SJCRH30 (cell line): ENCODE measurements around the gene RELCH. TPM values are rescaled to one million over a fixed set of nuclear protein-coding genes. Genes with fewer than 3 reads are reported as not detected.
"Not testable (repeated sequence)": the region's sequence is repeated elsewhere in the genome, so short reads cannot be mapped to it uniquely, and the experiment has no call there.

ENCODE experiments used
- DNase-seq, 2 experiments: peaks; one replicate each; pipeline ENCODE4 v3.0.0-alpha.2; 2015 to 2020
- H3K27ac ChIP-seq: fragments of 250-450 bp; sonication (Bioruptor Pico); 2 replicates; pipeline ENCODE4 v1.5.1; 2020; ENCODE audit warnings: mild to moderate bottlenecking, moderate library complexity
- H3K27me3 ChIP-seq: fragments of 250-450 bp; sonication (Bioruptor Pico); 2 replicates; pipeline ENCODE4 v1.5.1; 2020; ENCODE audit warnings: mild to moderate bottlenecking, moderate library complexity
- H3K36me3 ChIP-seq: fragments of 250-450 bp; sonication (Bioruptor Pico); 2 replicates; pipeline ENCODE4 v1.5.1; 2020; ENCODE audit warnings: mild to moderate bottlenecking, moderate library complexity
- H3K4me1 ChIP-seq: fragments of 250-450 bp; sonication (Bioruptor Pico); 2 replicates; pipeline ENCODE4 v1.5.1; 2020; ENCODE audit warnings: mild to moderate bottlenecking, moderate library complexity
- H3K4me3 ChIP-seq: fragments of 250-450 bp; sonication (Bioruptor Pico); 2 replicates; pipeline ENCODE4 v1.5.1; 2020; ENCODE audit warnings: mild to moderate bottlenecking, moderate library complexity
- H3K9me3 ChIP-seq: fragments of 250-450 bp; sonication (Bioruptor Pico); replicated peaks from 2 replicates; pipeline ENCODE4 v1.5.1; 2020; ENCODE audit warnings: mild to moderate bottlenecking, moderate library complexity
- total RNA-seq: library from RNA; depleted of rRNA; stranded (reverse); fragments of >200 nt; shearing (Covaris generic); gene quantifications from 2 replicates; pipeline ENCODE4 v1.2.3, GENCODE V29; 2014; rRNA removed

The RELCH gene
- total RNA-seq = 12.2 and 16.5 TPM in 2 replicates

- DNase-seq = peak; percentile 95 to 96
- Histone ChIP-seq H3K4me1 (peaks cover 5% of the 10 kb centered on the region; the same call in 1 of the 2 replicates), H3K9me3 (no peaks in the 10 kb centered on the region), H3K4me3 (peak within 1 kb of the TSS; percentile 93), H3K27ac (peak within 1 kb of the TSS; percentile 41), H3K36me3 (no peaks in the 10 kb centered on the region), H3K27me3 (no peaks in the 10 kb centered on the region)
These were observed at the start of gene RELCH, which contains the start of gene PIGN for GRCh38 chr18:62186774-62187542. RELCH (plus strand) TSS chr18:62187255; CDS start chr18:62187506, 251 bp downstream. PIGN (minus strand) TSS chr18:62187056; CDS start chr18:62161353, 25,703 bp downstream.

- no peak for DNase-seq
These were observed 48.4 kb upstream of the RELCH start for GRCh38 chr18:62138461-62139235.

GRCh38 chr18:62140259-62140658 lies 46.8 kb upstream of the RELCH start:
- Histone ChIP-seq H3K27me3 (no peaks in the 10 kb centered on the region), H3K9me3 (no peaks in the 10 kb centered on the region), H3K4me3 (no peak overlapping the region), H3K36me3 (no peaks in the 10 kb centered on the region), H3K4me1 (no peaks in the 10 kb centered on the region), H3K27ac (no peak overlapping the region)
- DNase-seq = no peak

More at GRCh38 chr18:62138461-62139235, 48.4 kb upstream of the RELCH start:
- Histone ChIP-seq H3K27me3 (no peaks in the 10 kb centered on the region), H3K4me1 (no peaks in the 10 kb centered on the region), H3K27ac (no peak overlapping the region), H3K36me3 (no peaks in the 10 kb centered on the region), H3K4me3 (no peak overlapping the region), H3K9me3 (no peaks in the 10 kb centered on the region)

GRCh38 chr18:62144338-62144737 lies 42.7 kb upstream of the RELCH start:
- H3K27me3 ChIP-seq = no peaks in the 10 kb centered on the region
- no peaks in the 10 kb centered on the region for H3K36me3 ChIP-seq
- H3K9me3 ChIP-seq = no peaks in the 10 kb centered on the region
- no peak overlapping the region for H3K4me3 ChIP-seq
- H3K27ac ChIP-seq = no peak overlapping the region
- DNase-seq = no peak
- H3K4me1 ChIP-seq = no peaks in the 10 kb centered on the region

GRCh38 chr18:62151068-62151771 lies 35.8 kb upstream of the RELCH start:
- H3K4me1 ChIP-seq = no peaks in the 10 kb centered on the region
- H3K27ac ChIP-seq = no peak overlapping the region
- no peaks in the 10 kb centered on the region for H3K36me3 ChIP-seq

GRCh38 chr18:62152844-62153243 lies 34.2 kb upstream of the RELCH start:
- Histone ChIP-seq H3K4me3 (no peak overlapping the region), H3K9me3 (no peaks in the 10 kb centered on the region), H3K4me1 (no peaks in the 10 kb centered on the region), H3K27ac (no peak overlapping the region), H3K27me3 (no peaks in the 10 kb centered on the region), H3K36me3 (no peaks in the 10 kb centered on the region)
- no peak for DNase-seq

More at GRCh38 chr18:62151068-62151771, 35.8 kb upstream of the RELCH start:
- Histone ChIP-seq H3K9me3 (no peaks in the 10 kb centered on the region), H3K27me3 (no peaks in the 10 kb centered on the region), H3K4me3 (no peak overlapping the region)
- no peak for DNase-seq

GRCh38 chr18:62157843-62158242 lies 29.2 kb upstream of the RELCH start:
- Histone ChIP-seq H3K4me3 (no peak overlapping the region), H3K9me3 (no peaks in the 10 kb centered on the region), H3K4me1 (no peaks in the 10 kb centered on the region), H3K27me3 (no peaks in the 10 kb centered on the region), H3K36me3 (no peaks in the 10 kb centered on the region), H3K27ac (no peak overlapping the region)
- no peak for DNase-seq

- Histone ChIP-seq H3K9me3 (no peaks in the 10 kb centered on the region), H3K27ac (no peak overlapping the region), H3K4me3 (no peak overlapping the region), H3K36me3 (no peaks in the 10 kb centered on the region), H3K27me3 (no peaks in the 10 kb centered on the region), H3K4me1 (no peaks in the 10 kb centered on the region)
- DNase-seq = no peak
These were observed 22.7 kb upstream of the RELCH start for GRCh38 chr18:62164310-62164709.

GRCh38 chr18:62164855-62165487 lies 22.1 kb upstream of the RELCH start:
- H3K36me3 ChIP-seq = no peaks in the 10 kb centered on the region
- H3K27ac ChIP-seq = no peak overlapping the region
- H3K4me3 ChIP-seq = no peak overlapping the region
- DNase-seq = no peak
- no peaks in the 10 kb centered on the region for H3K4me1 ChIP-seq
- H3K27me3 ChIP-seq = no peaks in the 10 kb centered on the region
- H3K9me3 ChIP-seq = no peaks in the 10 kb centered on the region

GRCh38 chr18:62165583-62165982 lies 21.5 kb upstream of the RELCH start:
- Histone ChIP-seq H3K4me3 (no peak overlapping the region), H3K27me3 (no peaks in the 10 kb centered on the region)

GRCh38 chr18:62166524-62166923 lies 20.5 kb upstream of the RELCH start:
- H3K36me3 ChIP-seq, H3K4me1 ChIP-seq, DNase-seq, H3K27ac ChIP-seq, H3K4me3 ChIP-seq, H3K27me3 ChIP-seq, H3K9me3 ChIP-seq: not testable (repeated sequence)

More at GRCh38 chr18:62165583-62165982, 21.5 kb upstream of the RELCH start:
- H3K4me1 ChIP-seq = no peaks in the 10 kb centered on the region
- DNase-seq = no peak
- no peaks in the 10 kb centered on the region for H3K36me3 ChIP-seq
- no peak overlapping the region for H3K27ac ChIP-seq
- H3K9me3 ChIP-seq = no peaks in the 10 kb centered on the region

GRCh38 chr18:62170857-62171256 lies 16.2 kb upstream of the RELCH start:
- no peaks in the 10 kb centered on the region for H3K4me1 ChIP-seq
- no peak overlapping the region for H3K4me3 ChIP-seq
- no peaks in the 10 kb centered on the region for H3K36me3 ChIP-seq
- DNase-seq = no peak
- no peaks in the 10 kb centered on the region for H3K27me3 ChIP-seq
- no peaks in the 10 kb centered on the region for H3K9me3 ChIP-seq
- no peak overlapping the region for H3K27ac ChIP-seq

GRCh38 chr18:62172298-62172697 lies 14.8 kb upstream of the RELCH start:
- Histone ChIP-seq H3K27me3 (no peaks in the 10 kb centered on the region), H3K4me3 (no peak overlapping the region), H3K36me3 (no peaks in the 10 kb centered on the region), H3K4me1 (peaks cover 2% of the 10 kb centered on the region; the same call in 1 of the 2 replicates), H3K9me3 (no peaks in the 10 kb centered on the region), H3K27ac (no peak overlapping the region)
- DNase-seq = no peak

- DNase-seq = no peak
- no peaks in the 10 kb centered on the region for H3K27me3 ChIP-seq
These were observed 11.5 kb upstream of the RELCH start for GRCh38 chr18:62175521-62175920.

More at GRCh38 chr18:62175521-62175920, 11.5 kb upstream of the RELCH start:
- peaks cover 8% of the 10 kb centered on the region; the same call in 1 of the 2 replicates for H3K4me1 ChIP-seq
- no peak overlapping the region for H3K27ac ChIP-seq
- no peak overlapping the region for H3K4me3 ChIP-seq
- H3K9me3 ChIP-seq = no peaks in the 10 kb centered on the region
- no peaks in the 10 kb centered on the region for H3K36me3 ChIP-seq
